ENCODE measurements around the gene TFRC.
"Not testable (repeated sequence)": the region's sequence is repeated elsewhere in the genome, so short reads cannot be mapped to it uniquely, and the experiment has no call there.

The TFRC gene

GRCh38 chr3:196054661-196055060, 27.2 kb downstream of the TFRC start:
- H3K4me3 ChIP-seq (ENCODE audit: low read length) = no peak overlapping the region
- no peak for DNase-seq (ENCODE audit: low read depth, low spot score)

- H3K4me3 ChIP-seq (ENCODE audit: low read length) = no peak overlapping the region
- no peak for DNase-seq (ENCODE audit: low read depth, low spot score)
These were observed 28.4 kb downstream of the TFRC start for GRCh38 chr3:196053487-196053886.

- no peak for DNase-seq (ENCODE audit: low read depth, low spot score)
These were observed 30.4 kb downstream of the TFRC start for GRCh38 chr3:196051282-196052076.

GRCh38 chr3:196050597-196050996, 31.3 kb downstream of the TFRC start:
- no peak overlapping the region for H3K4me3 ChIP-seq (ENCODE audit: low read length)
- no peak for DNase-seq (ENCODE audit: low read depth, low spot score)

More at GRCh38 chr3:196051282-196052076, 30.4 kb downstream of the TFRC start:
- no peak overlapping the region for H3K4me3 ChIP-seq (ENCODE audit: low read length)

GRCh38 chr3:196049653-196050052, 32.2 kb downstream of the TFRC start:
- no peak for DNase-seq (ENCODE audit: low read depth, low spot score)
- no peak overlapping the region for H3K4me3 ChIP-seq (ENCODE audit: low read length)

- no peak overlapping the region for H3K4me3 ChIP-seq (ENCODE audit: low read length)
- DNase-seq (ENCODE audit: low read depth, low spot score) = no peak
These were observed 32.8 kb downstream of the TFRC start for GRCh38 chr3:196048922-196049598.

GRCh38 chr3:196047391-196048030, 34.4 kb downstream of the TFRC start:
- DNase-seq (ENCODE audit: low read depth, low spot score) = no peak

GRCh38 chr3:196044513-196044912, 37.4 kb downstream of the TFRC start:
- DNase-seq (ENCODE audit: low read depth, low spot score) = no peak
- H3K4me3 ChIP-seq (ENCODE audit: low read length) = no peak overlapping the region

More at GRCh38 chr3:196047391-196048030, 34.4 kb downstream of the TFRC start:
- H3K4me3 ChIP-seq (ENCODE audit: low read length) = no peak overlapping the region

GRCh38 chr3:196042673-196043072, 39.2 kb downstream of the TFRC start:
- no peak overlapping the region for H3K4me3 ChIP-seq (ENCODE audit: low read length)
- no peak for DNase-seq (ENCODE audit: low read depth, low spot score)

- no peak overlapping the region for H3K4me3 ChIP-seq (ENCODE audit: low read length)
- no peak for DNase-seq (ENCODE audit: low read depth, low spot score)
These were observed 42.5 kb downstream of the TFRC start for GRCh38 chr3:196039359-196039758.

GRCh38 chr3:196026059-196026458, 55.8 kb downstream of the TFRC start:
- H3K4me3 ChIP-seq (ENCODE audit: low read length); DNase-seq (ENCODE audit: low read depth, low spot score): not testable (repeated sequence)

- DNase-seq (ENCODE audit: low read depth, low spot score) = no peak
These were observed 56.9 kb downstream of the TFRC start for GRCh38 chr3:196024968-196025367.

GRCh38 chr3:196023947-196024346, 57.9 kb downstream of the TFRC start:
- no peak overlapping the region for H3K4me3 ChIP-seq (ENCODE audit: low read length)
- DNase-seq (ENCODE audit: low read depth, low spot score) = no peak

More at GRCh38 chr3:196024968-196025367, 56.9 kb downstream of the TFRC start:
- H3K4me3 ChIP-seq (ENCODE audit: low read length) = no peak overlapping the region

GRCh38 chr3:196022499-196022878, 59.4 kb downstream of the TFRC start:
- not testable (repeated sequence) for DNase-seq (ENCODE audit: low read depth, low spot score); H3K4me3 ChIP-seq (ENCODE audit: low read length)

GRCh38 chr3:196020373-196020772, 61.5 kb downstream of the TFRC start:
- H3K4me3 ChIP-seq (ENCODE audit: low read length) = no peak overlapping the region
- no peak for DNase-seq (ENCODE audit: low read depth, low spot score)

- not testable (repeated sequence) for DNase-seq (ENCODE audit: low read depth, low spot score); H3K4me3 ChIP-seq (ENCODE audit: low read length)
These were observed 62.3 kb downstream of the TFRC start for GRCh38 chr3:196019576-196019975.

- not testable (repeated sequence) for H3K4me3 ChIP-seq (ENCODE audit: low read length)
These were observed 63.7 kb downstream of the TFRC start for GRCh38 chr3:196018159-196018558.

GRCh38 chr3:196016485-196016884, 65.4 kb downstream of the TFRC start:
- no peak for DNase-seq (ENCODE audit: low read depth, low spot score)
- H3K4me3 ChIP-seq (ENCODE audit: low read length) = no peak overlapping the region

More at GRCh38 chr3:196018159-196018558, 63.7 kb downstream of the TFRC start:
- DNase-seq (ENCODE audit: low read depth, low spot score) = not testable (repeated sequence)

- H3K4me3 ChIP-seq (ENCODE audit: low read length) = no peak overlapping the region
These were observed 65.8 kb downstream of the TFRC start for GRCh38 chr3:196016059-196016458.

More at GRCh38 chr3:196016059-196016458, 65.8 kb downstream of the TFRC start:
- DNase-seq (ENCODE audit: low read depth, low spot score) = no peak

Measured in Jurkat, Clone E6-1 (cell line).